Astrocyte (in vitro differentiated cells and primary cell): Measurements from ENCODE around the gene JAZF1. TPM values are rescaled to one million over a fixed set of nuclear protein-coding genes. Genes with fewer than 3 reads are reported as not detected.

Source experiments
- DNase-seq: peaks from one replicate; pipeline ENCODE4 v3.0.0-alpha.2; 2010; ENCODE audit warnings: low read depth
- FAIRE-seq: peaks from 2 replicates; lab custom pipeline; 2011; peaks lifted over from hg19 to GRCh38; lab: Jason Lieb, UNC
- H2AFZ ChIP-seq: 2 replicates; pipeline ENCODE4 v1.6.0; 2012; ENCODE audit warnings: low read depth, low read length, inconsistent platforms
- H3K27ac ChIP-seq: 2 replicates; pipeline ENCODE4 v1.5.1; 2011; ENCODE audit warnings: low read depth, low read length, inconsistent platforms
- H3K27me3 ChIP-seq: 2 replicates; pipeline ENCODE4 v1.6.0; 2011; ENCODE audit warnings: low read length, inconsistent platforms; ENCODE audit not compliant: insufficient read depth
- H3K36me3 ChIP-seq: 2 replicates; pipeline ENCODE4 v1.5.1; 2011; ENCODE audit warnings: low read length, inconsistent platforms; ENCODE audit not compliant: insufficient read depth
- H3K4me1 ChIP-seq: 2 replicates; pipeline ENCODE4 v1.5.1; 2011; ENCODE audit warnings: low read length, inconsistent platforms; ENCODE audit not compliant: insufficient read depth
- H3K4me2 ChIP-seq: 2 replicates; pipeline ENCODE4 v1.6.0; 2012; ENCODE audit warnings: low read length, inconsistent platforms
- H3K4me3 ChIP-seq: 2 replicates; pipeline ENCODE4 v1.5.1; 2011; ENCODE audit warnings: low read depth, mild to moderate bottlenecking, low read length, inconsistent platforms; ENCODE audit not compliant: insufficient read depth
- H3K79me2 ChIP-seq: 2 replicates; pipeline ENCODE4 v1.6.0; 2012; ENCODE audit warnings: mild to moderate bottlenecking, low read length, inconsistent platforms; ENCODE audit not compliant: insufficient read depth
- H3K9ac ChIP-seq: 2 replicates; pipeline ENCODE4 v1.6.0; 2012; ENCODE audit warnings: mild to moderate bottlenecking, low read length, inconsistent platforms
- H3K9me3 ChIP-seq: 2 replicates; pipeline ENCODE4 v1.5.1; 2012; ENCODE audit warnings: low read depth, mild to moderate bottlenecking, low read length, inconsistent platforms; ENCODE audit not compliant: insufficient read depth
- H4K20me1 ChIP-seq: 2 replicates; pipeline ENCODE4 v1.6.0; 2012; ENCODE audit warnings: low read length, inconsistent platforms; ENCODE audit not compliant: insufficient read depth
- H3K27ac Mint-ChIP-seq: one replicate; pipeline ENCODE4 v1.8.0; 2021; ENCODE audit warnings: mild to moderate bottlenecking, mixed read lengths; ENCODE audit not compliant: unreplicated experiment
- H3K27me3 Mint-ChIP-seq: one replicate; pipeline ENCODE4 v1.8.0; 2021; ENCODE audit warnings: low read depth, mixed read lengths; ENCODE audit not compliant: unreplicated experiment
- H3K36me3 Mint-ChIP-seq: one replicate; pipeline ENCODE4 v1.8.0; 2021; ENCODE audit warnings: low read depth, mixed read lengths; ENCODE audit not compliant: unreplicated experiment
- H3K4me1 Mint-ChIP-seq: one replicate; pipeline ENCODE4 v1.8.0; 2021; ENCODE audit warnings: low read depth, mixed read lengths; ENCODE audit not compliant: unreplicated experiment
- H3K4me3 Mint-ChIP-seq: one replicate; pipeline ENCODE4 v1.8.0; 2021; ENCODE audit warnings: mild to moderate bottlenecking, moderate library complexity, mixed read lengths; ENCODE audit not compliant: unreplicated experiment
- H3K9me3 Mint-ChIP-seq: one replicate; pipeline ENCODE4 v1.8.0; 2021; ENCODE audit warnings: mild to moderate bottlenecking, mixed read lengths; ENCODE audit not compliant: unreplicated experiment
- CTCF ChIP-seq: IDR thresholded peaks from 2 replicates; pipeline ENCODE4 v1.5.1; 2011; ENCODE audit warnings: low read depth, mild to moderate bottlenecking, inconsistent platforms, low read length, moderate library complexity; ENCODE audit not compliant: insufficient read depth
- EZH2 ChIP-seq: IDR thresholded peaks from 2 replicates; pipeline ENCODE4 v1.6.1; 2012; ENCODE audit warnings: mild to moderate bottlenecking, low read length, inconsistent platforms; ENCODE audit not compliant: insufficient read depth
- total RNA-seq: library from RNA; stranded (reverse); gene quantifications from 2 replicates; pipeline ENCODE4 v1.2.1, GENCODE V29; 2021

Gene JAZF1
- total RNA-seq, 1 donor from 2014 or later: 20.1 TPM

GRCh38 chr7:27950123-27950522 lies 230.5 kb downstream of the JAZF1 start:
- H3K36me3 ChIP-seq: no peaks in the 10 kb centered on the region
- H3K9ac ChIP-seq: no peak overlapping the region
- H3K36me3 Mint-ChIP-seq: peaks cover 6% of the 10 kb centered on the region
- TF ChIP-seq CTCF: no peak
- no peaks in the 10 kb centered on the region for H3K27me3 Mint-ChIP-seq
- H3K9me3 Mint-ChIP-seq: no peaks in the 10 kb centered on the region
- no peak overlapping the region for H3K27ac ChIP-seq
- H3K9me3 ChIP-seq: no peaks in the 10 kb centered on the region
- H3K4me2 ChIP-seq: no peak overlapping the region
- no peak overlapping the region for H2AFZ ChIP-seq
- H3K27ac Mint-ChIP-seq: no peak overlapping the region
- H3K79me2 ChIP-seq: no peaks in the 10 kb centered on the region
- H3K4me1 ChIP-seq: no peaks in the 10 kb centered on the region
- no peak overlapping the region for H3K4me3 Mint-ChIP-seq
- no peak overlapping the region for H3K4me3 ChIP-seq
- DNase-seq (no peak), FAIRE-seq (no peak)
- H4K20me1 ChIP-seq: peaks cover 14% of the 10 kb centered on the region
- peaks cover 34% of the 10 kb centered on the region for H3K4me1 Mint-ChIP-seq
- no peaks in the 10 kb centered on the region for H3K27me3 ChIP-seq

GRCh38 chr7:27948861-27949260 lies 231.7 kb downstream of the JAZF1 start:
- Histone ChIP-seq H3K36me3 (no peaks in the 10 kb centered on the region), H3K4me1 (no peaks in the 10 kb centered on the region), H3K79me2 (no peaks in the 10 kb centered on the region), H3K27me3 (no peaks in the 10 kb centered on the region), H3K27ac (no peak overlapping the region), H3K9ac (no peak overlapping the region), H4K20me1 (peaks cover 14% of the 10 kb centered on the region), H3K9me3 (no peaks in the 10 kb centered on the region), H3K4me3 (no peak overlapping the region), H3K4me2 (no peak overlapping the region), H2AFZ (no peak overlapping the region)
- DNase-seq (no peak), FAIRE-seq (no peak)
- Mint-ChIP-seq H3K27me3 (no peaks in the 10 kb centered on the region), H3K4me3 (no peak overlapping the region), H3K9me3 (no peaks in the 10 kb centered on the region), H3K4me1 (peaks cover 31% of the 10 kb centered on the region), H3K36me3 (peaks cover 4% of the 10 kb centered on the region), H3K27ac (no peak overlapping the region)
- TF ChIP-seq EZH2 (no peak), CTCF (no peak)

GRCh38 chr7:27947586-27948278 lies 232.9 kb downstream of the JAZF1 start:
- Histone ChIP-seq H3K4me2 (no peak overlapping the region), H3K27me3 (no peaks in the 10 kb centered on the region), H3K36me3 (no peaks in the 10 kb centered on the region), H3K9me3 (no peaks in the 10 kb centered on the region), H3K9ac (no peak overlapping the region), H3K4me3 (no peak overlapping the region), H2AFZ (no peak overlapping the region), H3K27ac (no peak overlapping the region), H3K4me1 (no peaks in the 10 kb centered on the region), H4K20me1 (peaks cover 14% of the 10 kb centered on the region), H3K79me2 (no peaks in the 10 kb centered on the region)
- FAIRE-seq: no peak
- peak; percentile 36 for DNase-seq
- H3K27me3 Mint-ChIP-seq: no peaks in the 10 kb centered on the region
- H3K36me3 Mint-ChIP-seq: peaks cover 4% of the 10 kb centered on the region
- peaks cover 20% of the 10 kb centered on the region for H3K4me1 Mint-ChIP-seq
- no peak overlapping the region for H3K4me3 Mint-ChIP-seq
- no peaks in the 10 kb centered on the region for H3K9me3 Mint-ChIP-seq
- TF ChIP-seq CTCF (no peak), EZH2 (no peak)
- H3K27ac Mint-ChIP-seq: no peak overlapping the region
